Rectal smooth muscle tissue (tissue), 1 donor: ENCODE data around the gene THTPA.

Experiments
- H3K27ac ChIP-seq: one replicate; pipeline ENCODE4 v1.7.0; 2013; ENCODE audit warnings: low read depth, low read length, inconsistent platforms
- H3K27me3 ChIP-seq: one replicate; pipeline ENCODE4 v1.7.0; 2013; ENCODE audit warnings: low read length; ENCODE audit not compliant: control insufficient read depth, insufficient read depth
- H3K36me3 ChIP-seq: one replicate; pipeline ENCODE4 v1.7.0; 2013; ENCODE audit warnings: low read length; ENCODE audit not compliant: control insufficient read depth, insufficient read depth
- H3K4me1 ChIP-seq: one replicate; pipeline ENCODE4 v1.7.0; 2013; ENCODE audit warnings: low read length; ENCODE audit not compliant: control insufficient read depth, insufficient read depth
- H3K4me3 ChIP-seq: one replicate; pipeline ENCODE4 v1.7.0; 2013; ENCODE audit warnings: low read length
- H3K9ac ChIP-seq: one replicate; pipeline ENCODE4 v1.7.0; 2013; ENCODE audit warnings: low read length

Gene THTPA, protein sequence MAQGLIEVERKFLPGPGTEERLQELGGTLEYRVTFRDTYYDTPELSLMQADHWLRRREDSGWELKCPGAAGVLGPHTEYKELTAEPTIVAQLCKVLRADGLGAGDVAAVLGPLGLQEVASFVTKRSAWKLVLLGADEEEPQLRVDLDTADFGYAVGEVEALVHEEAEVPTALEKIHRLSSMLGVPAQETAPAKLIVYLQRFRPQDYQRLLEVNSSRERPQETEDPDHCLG

DNA sequence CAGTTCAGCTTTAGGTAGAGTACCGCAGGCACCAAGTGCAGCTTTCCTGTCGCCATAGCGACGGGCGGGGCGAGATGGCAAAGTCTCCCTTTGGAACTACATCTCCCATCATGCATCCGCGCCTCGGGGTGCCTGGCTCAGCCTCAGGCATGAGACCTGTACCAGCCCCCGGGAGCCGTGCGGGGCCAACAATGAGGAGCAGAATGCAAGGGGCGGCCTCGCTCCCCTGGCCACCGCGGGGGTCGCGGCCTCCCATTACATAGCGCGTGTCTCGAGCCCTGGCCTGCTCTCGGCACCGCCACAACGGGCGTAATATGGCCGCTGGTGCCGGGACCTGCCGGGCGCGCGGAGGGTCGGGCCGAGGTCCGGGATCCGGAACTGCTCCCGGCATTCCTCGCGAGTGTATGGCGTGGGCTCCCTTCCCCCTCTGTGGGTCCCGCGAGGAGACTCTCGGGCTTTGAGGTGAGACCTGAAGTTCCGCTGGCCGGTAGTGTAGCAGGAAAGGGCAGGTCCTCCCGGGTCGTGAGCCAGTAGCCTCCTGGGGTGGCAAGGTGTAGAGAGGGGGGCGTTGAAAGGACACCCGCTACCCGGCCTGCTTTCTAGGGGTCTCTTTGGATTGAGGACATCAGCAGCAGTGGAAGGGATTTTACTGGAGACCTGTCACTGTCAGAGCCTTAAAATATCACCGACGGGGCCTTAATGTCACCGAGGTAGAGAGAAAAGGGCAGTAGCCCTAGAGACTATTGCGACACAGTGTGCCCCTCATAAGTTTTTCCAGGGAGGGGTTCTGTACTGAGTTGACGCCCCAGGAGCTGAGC, at the start of gene THTPA:
TSS of gene THTPA (plus strand) at position 390 of the 818 bp plus-strand sequence. CDS start 487 bp downstream, outside the sequence.
- H3K4me3 ChIP-seq = peak within 1 kb of the TSS; percentile 86
- H3K27ac ChIP-seq = peak within 1 kb of the TSS; percentile 97
- peaks cover 6% of the 10 kb centered on the region for H3K4me1 ChIP-seq
- no peaks in the 10 kb centered on the region for H3K27me3 ChIP-seq
- peaks cover 8% of the 10 kb centered on the region for H3K36me3 ChIP-seq
- peak within 1 kb of the TSS; percentile 83 for H3K9ac ChIP-seq

DNA sequence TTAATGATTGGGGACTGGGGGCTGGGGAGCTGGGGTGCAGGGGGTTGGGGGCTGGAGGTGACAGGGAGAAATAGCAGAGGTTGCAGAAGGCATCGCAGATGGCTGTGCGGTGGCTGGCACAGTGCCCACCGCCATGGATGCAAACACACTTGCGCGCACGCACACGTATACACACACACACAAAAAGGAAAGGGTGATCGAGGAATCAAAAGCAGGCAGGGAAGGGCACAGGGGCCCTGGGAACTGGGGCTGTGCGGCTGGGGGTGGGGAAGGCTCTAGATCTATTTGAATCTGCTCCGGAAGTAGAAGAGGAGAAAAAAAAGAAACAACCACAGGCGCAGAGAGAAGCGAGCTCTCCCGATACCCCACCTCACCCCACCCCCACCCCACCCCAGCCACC, 43.9 kb upstream of the THTPA start:
- no peaks in the 10 kb centered on the region for H3K36me3 ChIP-seq
- H3K4me3 ChIP-seq = no peak overlapping the region
- H3K27me3 ChIP-seq = no peaks in the 10 kb centered on the region
- peaks cover 9% of the 10 kb centered on the region for H3K4me1 ChIP-seq
- H3K9ac ChIP-seq = no peak overlapping the region
- no peak overlapping the region for H3K27ac ChIP-seq

DNA sequence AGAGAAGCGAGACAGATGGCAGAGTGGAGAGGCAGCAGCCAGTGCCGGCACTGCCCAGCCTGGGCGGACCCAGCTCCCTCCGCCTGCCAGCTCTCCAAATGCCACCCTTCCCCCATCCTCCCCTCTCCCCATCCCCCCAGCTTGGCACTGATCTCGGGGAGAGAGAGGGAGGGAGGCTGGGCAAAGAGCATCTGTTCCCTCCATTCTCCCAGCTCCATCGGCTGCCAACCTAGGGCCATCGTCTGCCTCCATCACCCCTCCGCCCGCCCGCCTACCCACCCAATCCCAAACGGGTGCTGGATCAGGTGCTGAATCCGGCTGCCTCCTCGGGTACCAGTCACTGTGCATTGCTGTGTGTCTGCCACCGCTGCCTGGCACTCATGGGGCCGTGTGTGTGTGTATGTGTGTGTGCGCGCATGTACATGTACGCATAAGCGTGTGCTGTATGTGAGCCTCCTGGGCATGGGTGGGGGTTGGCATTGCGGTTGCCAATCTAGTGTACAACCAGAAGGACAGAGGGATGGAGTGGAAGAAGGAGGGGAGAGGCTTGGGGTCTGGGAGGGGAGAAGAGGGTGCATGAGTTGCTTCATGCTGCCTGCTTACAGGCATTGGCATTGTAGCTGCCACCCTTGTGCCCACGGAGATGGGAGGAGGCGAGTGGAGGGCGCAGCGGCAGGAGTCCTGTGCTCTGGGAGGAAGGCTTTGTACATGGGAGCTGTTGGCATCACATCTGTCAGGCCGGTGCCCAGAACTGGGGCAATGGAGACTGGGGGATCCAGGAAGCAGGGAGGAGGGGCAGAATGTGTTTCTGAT, 42.9 kb upstream of the THTPA start:
- H3K4me3 ChIP-seq = no peak overlapping the region
- H3K27ac ChIP-seq = peak overlapping the region; percentile 69

DNA sequence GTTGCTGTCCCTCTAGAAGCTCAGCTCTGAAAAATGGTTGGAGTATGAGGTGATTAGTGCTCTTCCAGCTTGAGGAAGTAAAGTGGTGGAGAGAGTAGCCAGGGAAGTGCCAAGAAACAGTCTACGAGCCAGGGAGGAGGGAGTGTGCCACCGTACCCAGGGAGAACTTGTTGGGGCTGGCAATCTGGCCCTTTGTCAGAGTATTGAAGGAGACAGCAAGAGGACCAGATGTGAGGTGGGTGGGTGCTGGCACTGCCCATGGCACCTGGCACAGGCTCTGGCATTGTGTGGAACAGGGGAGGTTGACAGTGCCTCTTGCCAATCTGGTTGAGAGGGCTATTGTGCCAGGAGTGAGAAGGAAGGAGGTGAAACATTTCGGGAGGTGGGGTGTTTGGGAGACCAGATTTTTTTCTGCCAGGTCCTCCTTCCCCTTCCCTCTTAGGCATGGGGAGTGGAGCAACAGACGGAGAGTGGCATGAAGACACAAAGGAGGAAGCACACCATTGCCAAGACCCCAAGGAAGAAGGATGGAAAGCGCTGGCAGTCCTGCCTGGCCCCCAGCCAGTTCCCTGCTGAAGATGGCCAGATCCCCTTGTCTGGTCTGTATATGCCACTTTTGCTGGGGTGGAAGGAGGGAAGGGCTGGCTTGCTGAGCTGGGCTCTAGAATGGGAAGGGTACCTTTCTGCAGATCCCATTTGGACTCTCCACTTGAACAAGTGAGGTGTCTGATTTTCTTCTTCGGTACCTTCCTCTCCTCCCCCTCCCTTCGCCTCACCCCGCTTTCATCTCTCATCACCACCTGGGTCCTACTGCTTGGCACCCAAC, 42.0 kb upstream of the THTPA start:
- H3K27ac ChIP-seq = peak overlapping the region; percentile 69
- H3K36me3 ChIP-seq = no peaks in the 10 kb centered on the region
- no peaks in the 10 kb centered on the region for H3K27me3 ChIP-seq
- peaks cover 9% of the 10 kb centered on the region for H3K4me1 ChIP-seq
- no peak overlapping the region for H3K9ac ChIP-seq
- H3K4me3 ChIP-seq = no peak overlapping the region

More for the DNA sequence above, 42.9 kb upstream of the THTPA start:
- Histone ChIP-seq H3K4me1 (peaks cover 9% of the 10 kb centered on the region), H3K36me3 (no peaks in the 10 kb centered on the region), H3K9ac (no peak overlapping the region), H3K27me3 (no peaks in the 10 kb centered on the region)

DNA sequence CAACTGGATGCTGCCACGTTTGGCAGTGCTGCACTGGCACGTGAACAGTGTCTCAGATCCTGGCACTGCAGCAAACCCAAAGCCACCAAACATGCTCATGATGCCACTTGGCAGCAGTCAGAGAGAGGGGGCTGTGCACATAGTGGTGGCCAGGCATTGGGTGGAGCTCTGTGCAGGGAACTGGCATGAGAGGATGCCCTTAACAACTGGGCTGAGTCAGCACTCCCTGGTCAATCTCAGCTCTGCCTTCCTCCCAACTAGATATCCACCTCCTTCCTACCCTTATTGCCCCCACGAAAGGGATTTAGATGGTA, 41.5 kb upstream of the THTPA start:
- Histone ChIP-seq H3K4me3 (no peak overlapping the region), H3K27ac (peak overlapping the region; percentile 7)

DNA sequence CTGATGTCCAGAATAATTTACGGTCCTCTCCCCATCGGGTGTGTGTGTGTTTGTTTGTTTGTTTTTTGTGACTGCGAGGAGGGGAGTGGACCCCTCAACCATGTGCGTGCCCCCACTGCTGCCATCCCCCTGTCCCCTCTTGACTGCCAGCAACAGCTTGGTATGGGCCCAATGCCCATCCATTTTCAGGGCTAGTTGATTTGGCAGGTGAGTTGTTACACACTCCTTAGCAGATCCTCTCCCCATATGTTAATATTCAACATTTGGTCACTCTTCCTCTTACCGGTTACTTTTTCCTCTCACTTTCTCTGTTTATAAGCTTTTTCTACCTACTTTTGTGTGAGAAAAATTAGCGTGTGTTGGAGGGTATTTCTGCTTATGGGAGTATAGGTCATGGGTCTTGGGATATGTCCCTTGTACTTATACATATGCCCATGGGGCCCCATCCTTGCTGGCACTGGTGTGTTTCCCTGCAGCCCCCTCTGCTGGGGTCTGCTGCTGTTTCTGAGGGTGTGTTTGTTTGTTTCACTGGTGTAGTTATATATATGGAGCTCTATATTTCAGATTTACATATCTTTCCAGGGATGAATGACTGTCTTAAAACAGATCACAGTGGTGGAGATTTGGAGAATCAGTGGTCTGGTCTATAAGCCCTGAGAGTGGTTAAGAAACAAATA, 38.3 kb upstream of the THTPA start:
- no peak overlapping the region for H3K27ac ChIP-seq
- H3K36me3 ChIP-seq = no peaks in the 10 kb centered on the region
- H3K27me3 ChIP-seq = no peaks in the 10 kb centered on the region
- H3K4me1 ChIP-seq = peaks cover 9% of the 10 kb centered on the region
- no peak overlapping the region for H3K4me3 ChIP-seq
- no peak overlapping the region for H3K9ac ChIP-seq

More for the DNA sequence above, 41.5 kb upstream of the THTPA start:
- Histone ChIP-seq H3K27me3 (no peaks in the 10 kb centered on the region), H3K9ac (no peak overlapping the region), H3K36me3 (no peaks in the 10 kb centered on the region), H3K4me1 (peaks cover 9% of the 10 kb centered on the region)

DNA sequence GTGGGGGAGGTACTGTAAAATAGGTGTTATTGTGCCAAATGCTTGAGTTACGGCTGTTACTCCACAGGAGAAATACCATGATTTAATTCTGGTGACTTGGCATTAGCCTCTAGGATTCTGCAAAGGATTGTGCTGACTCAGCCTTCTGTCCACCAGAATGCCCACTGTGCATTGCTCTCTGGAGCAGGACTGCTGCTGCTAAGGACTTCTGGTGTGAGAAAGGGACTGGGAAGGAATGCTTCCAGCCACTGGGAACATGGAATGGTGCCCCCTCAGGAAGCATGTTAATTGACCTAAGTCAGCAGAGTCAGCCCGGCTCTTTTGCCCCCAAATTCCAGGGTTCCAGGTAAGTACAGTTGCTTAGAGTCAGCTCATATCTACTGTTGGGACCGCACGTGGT, 37.4 kb upstream of the THTPA start:
- Histone ChIP-seq H3K36me3 (no peaks in the 10 kb centered on the region), H3K9ac (no peak overlapping the region), H3K27me3 (no peaks in the 10 kb centered on the region), H3K27ac (no peak overlapping the region), H3K4me3 (no peak overlapping the region), H3K4me1 (peaks cover 5% of the 10 kb centered on the region)

DNA sequence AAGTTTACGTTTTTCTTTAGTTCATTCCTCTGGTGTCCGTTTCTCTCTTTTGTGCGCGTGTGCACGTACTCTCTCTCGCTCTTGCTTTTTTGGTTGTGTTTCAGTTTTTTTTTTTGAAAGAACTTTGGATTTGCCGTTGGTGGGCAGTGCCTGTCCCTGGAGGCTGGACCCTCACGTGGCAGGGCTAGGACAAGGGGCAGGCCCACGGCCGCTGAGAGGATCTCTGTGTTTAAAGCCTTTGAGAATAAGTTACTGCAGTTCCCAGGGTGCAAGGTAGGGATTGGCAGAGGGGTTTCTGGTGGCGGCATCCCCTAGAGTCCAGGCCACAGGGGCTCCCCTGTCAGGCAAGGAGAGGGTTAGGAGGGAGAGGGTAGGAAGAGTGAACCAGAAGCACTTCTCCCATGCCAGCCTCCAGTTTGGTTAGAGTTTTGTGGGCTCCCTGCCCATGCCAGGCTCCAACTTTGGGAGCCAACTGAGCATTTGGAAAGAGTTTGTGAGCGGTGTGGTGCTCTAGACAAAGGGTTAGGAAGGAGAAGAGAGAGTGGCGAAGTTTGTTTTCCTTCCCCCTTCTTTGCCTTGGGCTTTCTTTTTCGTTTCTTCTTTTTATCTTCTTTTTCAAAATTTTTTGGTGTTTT, 35.1 kb upstream of the THTPA start:
- H3K36me3 ChIP-seq = no peaks in the 10 kb centered on the region
- no peaks in the 10 kb centered on the region for H3K4me1 ChIP-seq
- H3K4me3 ChIP-seq = no peak overlapping the region
- no peaks in the 10 kb centered on the region for H3K27me3 ChIP-seq
- no peak overlapping the region for H3K9ac ChIP-seq
- no peak overlapping the region for H3K27ac ChIP-seq

DNA sequence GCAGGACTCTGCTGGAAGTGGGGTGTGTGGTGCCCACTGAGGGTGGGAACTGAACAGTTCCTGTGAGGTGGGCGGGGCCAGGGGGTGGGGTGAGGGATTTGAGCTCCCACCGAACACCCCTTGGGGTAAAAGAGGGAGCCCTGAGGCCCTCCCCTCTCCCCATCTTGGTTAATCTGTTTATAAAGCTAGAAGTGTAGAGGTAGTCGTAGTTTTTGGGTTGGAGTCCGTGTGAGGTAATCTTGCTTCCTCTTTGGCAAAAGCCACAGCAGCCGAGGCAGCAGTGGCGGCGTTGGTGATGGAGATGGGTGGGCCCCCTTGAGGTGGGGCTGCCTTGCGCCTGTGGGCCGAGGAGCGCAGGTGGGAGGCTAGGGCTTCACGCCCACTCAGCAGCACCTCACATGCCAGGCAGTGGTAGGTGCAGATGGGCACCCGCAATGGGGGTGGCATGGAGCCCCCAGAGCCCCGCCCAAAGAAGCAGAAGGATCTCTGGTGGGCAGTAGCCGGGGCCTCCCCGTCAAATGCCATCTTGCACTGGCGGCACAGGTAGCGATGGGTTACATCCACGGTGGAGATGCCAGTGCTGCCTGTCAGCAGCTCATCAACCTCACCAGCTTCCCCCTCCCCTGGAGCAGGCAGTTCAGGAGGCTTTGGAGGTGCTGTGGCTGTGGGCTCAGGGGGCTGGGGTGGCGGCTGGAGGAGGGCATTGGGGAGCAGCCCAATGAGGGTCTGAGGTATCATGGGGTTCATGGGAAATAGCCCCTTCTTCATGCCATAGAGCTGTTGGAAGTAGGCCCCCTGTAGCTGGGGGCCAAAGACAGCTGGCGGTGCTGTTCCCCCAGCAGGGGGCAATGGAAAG, 34.1 kb upstream of the THTPA start:
- no peaks in the 10 kb centered on the region for H3K27me3 ChIP-seq
- H3K36me3 ChIP-seq = no peaks in the 10 kb centered on the region
- H3K4me3 ChIP-seq = no peak overlapping the region
- H3K9ac ChIP-seq = no peak overlapping the region
- H3K4me1 ChIP-seq = no peaks in the 10 kb centered on the region
- H3K27ac ChIP-seq = no peak overlapping the region

DNA sequence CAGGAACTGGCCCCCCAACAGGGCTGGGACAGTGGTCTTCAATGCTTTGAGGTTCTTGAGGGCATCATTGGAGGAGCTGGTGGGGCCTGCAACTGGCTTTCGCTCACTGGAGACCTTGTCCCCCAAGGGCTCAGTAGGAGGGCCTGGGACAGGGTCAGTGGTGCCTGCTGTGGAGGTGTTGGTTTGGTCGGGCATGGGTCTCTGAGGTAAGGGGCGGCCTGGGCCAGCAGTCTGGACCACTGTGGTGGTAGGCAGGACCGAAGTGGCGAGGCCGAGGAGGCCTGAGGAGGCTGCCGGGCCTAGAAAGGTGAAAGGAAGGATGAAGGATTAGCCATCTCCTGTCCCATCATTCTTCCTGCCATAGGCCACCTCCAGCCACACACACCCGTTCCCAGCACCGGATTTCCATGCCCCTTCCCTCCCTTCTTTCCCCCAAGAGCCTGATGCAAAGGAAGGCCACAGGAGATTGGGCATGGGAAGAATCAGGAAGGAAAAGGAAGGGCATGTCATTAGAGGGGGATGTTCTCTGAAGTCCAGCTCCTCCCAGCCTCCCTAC, 33.4 kb upstream of the THTPA start:
- Histone ChIP-seq H3K36me3 (no peaks in the 10 kb centered on the region), H3K27me3 (no peaks in the 10 kb centered on the region), H3K4me1 (no peaks in the 10 kb centered on the region), H3K4me3 (no peak overlapping the region), H3K27ac (no peak overlapping the region), H3K9ac (no peak overlapping the region)
